ENCODE measurements around the gene TECTA.
"Not testable (repeated sequence)": the region's sequence is repeated elsewhere in the genome, so short reads cannot be mapped to it uniquely, and the experiment has no call there.

Gene TECTA

DNA sequence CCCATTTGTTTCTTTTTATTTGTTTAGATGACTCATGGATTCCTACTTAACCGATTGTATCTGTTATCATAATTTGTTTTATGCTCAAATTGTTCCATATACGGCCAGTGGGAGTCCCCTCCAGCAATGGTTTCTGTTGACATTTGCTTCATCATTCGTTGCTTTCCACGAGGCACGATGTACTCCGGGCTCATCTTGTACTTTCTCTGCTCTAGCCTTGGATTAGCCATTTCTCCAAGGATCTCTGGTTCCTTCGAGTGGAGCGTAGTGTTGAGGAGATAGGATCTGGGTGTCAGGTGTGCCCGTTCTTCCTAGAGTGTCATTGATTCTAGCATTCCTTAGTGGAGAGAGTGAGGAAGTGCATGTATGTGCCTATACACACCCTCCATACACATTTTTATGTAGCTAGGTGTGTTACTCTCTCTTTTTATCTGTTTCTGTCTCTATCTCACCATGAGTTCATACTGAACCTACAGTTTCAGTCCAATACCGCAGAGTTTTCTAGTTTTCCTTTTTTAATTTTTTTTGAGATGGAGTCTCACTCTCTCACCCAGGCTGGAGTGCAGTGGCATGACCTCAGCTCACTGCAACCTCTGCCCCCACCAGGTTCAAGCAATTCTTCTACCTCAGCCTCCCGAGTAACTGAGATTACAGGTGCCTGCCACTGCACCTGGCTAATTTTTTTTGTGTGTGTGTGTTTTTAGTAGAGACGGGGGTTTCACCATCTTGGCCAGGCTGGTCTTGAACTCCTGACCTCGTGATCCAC is 31.4 kb downstream of the TECTA start:
- DNase-seq, result no peak

DNA sequence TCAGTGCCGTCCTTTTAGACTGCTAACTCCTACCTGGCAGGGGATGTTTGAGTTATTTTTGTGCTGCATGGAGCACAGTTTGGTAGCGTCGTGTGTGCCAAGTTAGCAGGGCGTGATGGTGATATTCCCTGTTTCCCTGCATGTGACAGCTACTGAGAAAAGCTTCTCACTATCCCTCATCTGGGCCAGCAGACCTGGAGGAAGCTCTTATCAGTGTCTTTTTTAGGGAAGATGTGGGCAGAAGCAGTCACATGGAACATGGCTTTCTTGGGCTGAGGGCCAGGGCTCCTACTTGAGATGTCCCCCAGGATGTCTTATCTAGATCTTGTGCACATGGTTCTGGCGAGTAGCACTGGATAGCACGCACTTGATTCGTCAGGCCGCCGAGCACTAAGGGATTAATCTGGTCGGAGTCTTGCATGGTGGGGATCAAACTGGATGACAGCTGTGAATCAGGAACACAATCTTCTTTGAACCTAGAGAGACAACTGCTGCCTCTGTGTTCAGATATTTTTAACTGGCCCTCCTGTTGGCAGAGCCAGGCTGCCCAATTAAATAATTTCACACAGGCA is 33.8 kb downstream of the TECTA start:
- DNase-seq, result no peak

DNA sequence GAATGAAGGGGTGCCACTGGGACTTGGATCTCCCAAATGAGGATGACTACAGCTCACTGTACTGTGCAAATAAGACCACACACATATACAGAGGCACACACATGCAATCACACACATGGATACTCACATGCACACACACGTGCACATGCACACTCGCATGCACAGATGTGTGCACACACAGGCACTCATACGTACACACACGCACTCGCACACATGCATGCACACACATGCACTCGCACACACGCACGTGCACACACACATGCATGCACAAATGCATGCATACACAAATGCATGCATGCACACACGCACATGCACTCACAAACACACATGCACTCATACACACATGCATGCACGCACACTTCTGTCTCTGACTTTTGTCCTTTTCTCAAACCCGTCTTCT is 36.0 kb downstream of the TECTA start:
- no peak for DNase-seq

DNA sequence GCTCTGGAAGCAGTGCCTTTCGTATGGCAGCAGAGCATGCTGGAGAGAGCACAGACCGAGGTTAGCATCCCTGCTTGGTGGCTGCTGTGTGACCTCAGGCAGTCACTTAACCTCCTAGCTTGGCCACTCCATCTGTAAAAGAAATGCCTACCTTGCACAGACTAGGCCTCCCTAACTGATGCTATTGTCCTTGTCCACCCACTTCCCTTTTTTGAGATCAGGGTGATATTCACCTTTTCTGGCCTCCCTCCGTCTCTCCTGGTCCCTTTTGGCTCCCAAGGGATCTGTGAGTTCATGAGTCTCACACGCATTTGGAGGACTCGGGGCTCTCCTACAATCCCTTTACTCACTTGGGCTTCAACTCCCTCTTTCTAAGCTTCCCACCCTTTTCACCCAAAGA is 37.2 kb downstream of the TECTA start:
- no peak for DNase-seq

DNA sequence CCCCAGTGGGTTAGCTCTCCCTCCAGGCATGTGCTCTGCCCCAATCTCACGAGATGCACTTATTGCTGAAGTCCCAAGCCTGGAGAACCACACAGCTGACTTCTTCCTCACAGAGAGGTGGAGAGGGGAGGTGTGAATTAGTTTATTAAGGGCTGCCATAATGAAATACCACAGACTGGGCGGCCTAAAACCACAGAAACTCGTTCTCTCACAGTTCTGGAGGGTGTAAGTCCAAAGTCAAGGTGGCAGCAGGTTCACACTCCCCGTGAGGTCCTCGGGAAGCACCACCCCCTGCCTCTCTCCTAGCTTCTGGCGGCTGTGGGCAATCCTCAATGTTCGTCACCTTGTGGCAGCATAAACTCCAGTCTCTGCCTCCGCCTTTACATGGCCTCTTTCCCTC is 39.3 kb downstream of the TECTA start:
- DNase-seq, result no peak

DNA sequence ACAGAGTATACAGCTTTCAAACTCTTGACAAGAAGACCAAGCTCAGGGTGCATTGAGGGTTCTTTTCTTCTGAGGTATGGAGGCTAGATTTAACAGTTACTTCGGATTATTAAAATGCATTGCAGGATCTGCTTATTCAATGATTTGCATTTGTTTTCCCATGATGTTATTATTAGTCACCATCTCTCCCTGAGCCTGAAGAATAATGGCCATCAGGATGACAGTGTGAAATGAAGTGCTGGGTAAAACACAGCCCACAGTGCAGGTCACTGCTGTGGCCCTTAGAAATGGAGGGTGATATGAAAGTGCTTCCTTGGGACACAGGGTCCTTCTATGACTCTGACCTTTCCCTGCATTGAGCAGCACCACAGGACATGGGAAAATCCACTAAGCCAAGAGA is 40.0 kb downstream of the TECTA start:
- DNase-seq, result no peak

DNA sequence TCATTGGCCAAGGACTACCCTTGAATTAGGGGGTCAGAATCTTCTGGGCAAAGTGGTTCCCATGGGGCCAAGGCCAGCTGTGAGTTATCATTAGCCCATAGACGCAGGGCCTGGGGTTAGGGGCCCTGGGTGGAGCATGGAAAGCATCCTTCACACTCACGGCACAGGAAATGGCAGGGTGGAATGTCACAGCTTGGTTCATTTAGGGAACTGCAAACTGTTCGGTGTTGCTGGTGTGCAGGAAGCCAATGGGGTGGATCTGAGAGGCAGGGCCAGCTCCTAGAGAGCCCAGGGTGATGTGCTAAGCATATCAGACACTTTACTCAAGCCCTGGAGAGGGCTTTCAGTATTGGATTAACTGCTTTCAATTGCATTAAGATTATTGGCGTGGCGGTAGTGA is 42.9 kb downstream of the TECTA start:
- no peak for DNase-seq

DNA sequence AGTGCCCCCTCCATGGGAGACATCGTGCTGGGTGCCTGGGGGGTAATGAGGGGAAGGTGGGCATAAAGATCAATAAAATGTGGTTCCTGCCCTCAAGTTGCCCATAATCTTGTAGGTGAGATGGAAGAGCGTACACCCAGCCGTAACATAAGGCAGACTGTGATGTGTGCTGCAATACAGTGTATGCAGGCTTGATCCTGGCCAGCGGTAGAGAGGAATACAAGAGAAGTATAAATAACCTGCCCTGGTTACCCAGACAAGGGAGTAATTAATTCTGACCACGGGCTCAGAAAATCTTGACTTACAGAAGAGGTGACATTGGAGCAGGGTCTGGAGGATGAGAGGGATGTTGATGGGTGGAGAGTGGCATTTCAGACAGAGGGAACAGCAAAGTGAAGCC is 43.7 kb downstream of the TECTA start:
- no peak for DNase-seq

DNA sequence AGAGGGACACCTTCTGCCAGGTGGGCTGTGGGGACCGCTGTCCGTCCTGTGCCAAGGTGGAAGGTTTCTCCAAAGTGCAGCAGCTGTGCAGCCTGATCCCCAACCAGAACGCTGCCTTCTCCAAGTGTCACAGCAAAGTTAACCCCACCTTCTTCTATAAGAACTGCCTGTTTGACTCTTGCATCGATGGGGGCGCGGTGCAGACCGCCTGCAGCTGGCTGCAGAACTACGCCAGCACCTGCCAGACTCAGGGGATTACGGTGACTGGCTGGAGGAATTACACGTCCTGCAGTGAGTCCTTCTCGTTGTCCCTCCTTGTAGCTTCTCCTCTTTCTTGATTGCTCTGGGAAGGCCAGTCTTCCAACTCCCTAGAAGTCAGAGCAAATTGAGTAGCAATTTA is 44.8 kb downstream of the TECTA start:
- DNase-seq, result no peak

DNA sequence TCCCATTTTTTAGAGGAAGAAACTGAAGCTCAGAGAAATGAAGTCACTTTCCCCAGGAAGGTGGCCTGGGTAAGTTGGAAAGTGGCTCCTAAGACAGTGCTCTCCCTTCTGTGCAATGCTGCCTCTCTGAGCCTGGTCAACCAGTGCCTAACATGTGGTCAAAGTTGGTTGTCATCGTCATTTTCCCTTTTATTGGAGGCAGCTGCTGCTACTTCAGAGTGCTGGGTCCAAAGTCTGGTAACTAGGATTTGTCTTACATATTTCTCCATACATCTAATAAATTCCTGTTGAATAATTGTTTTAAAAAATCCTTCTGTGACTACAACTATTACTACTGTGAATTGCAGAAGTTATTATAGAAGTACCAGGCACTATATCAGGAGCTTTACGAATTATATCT is 48.1 kb downstream of the TECTA start:
- DNase-seq, result no peak

DNA sequence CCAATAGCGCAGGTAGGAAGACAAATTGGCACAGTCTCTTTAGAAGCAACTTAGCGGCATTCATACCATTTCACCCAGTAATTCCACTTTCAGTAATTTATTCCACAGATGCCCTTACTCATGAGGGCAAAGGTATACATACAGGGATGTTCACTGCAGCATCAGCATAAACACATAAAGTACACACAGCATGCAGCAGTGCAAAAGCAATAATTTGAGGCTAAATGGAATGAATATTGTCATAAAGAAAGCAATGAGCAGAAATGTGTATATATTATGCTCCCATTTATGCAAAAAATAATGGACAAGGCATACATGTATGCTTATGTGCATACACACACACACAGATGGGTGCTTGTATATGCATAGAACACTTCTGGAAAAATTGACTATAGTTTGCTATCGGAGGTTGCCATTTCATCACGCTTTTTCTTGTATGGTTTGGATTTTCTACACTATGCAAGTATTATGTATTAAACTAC is 50.2 kb downstream of the TECTA start:
- DNase-seq, result no peak

DNA sequence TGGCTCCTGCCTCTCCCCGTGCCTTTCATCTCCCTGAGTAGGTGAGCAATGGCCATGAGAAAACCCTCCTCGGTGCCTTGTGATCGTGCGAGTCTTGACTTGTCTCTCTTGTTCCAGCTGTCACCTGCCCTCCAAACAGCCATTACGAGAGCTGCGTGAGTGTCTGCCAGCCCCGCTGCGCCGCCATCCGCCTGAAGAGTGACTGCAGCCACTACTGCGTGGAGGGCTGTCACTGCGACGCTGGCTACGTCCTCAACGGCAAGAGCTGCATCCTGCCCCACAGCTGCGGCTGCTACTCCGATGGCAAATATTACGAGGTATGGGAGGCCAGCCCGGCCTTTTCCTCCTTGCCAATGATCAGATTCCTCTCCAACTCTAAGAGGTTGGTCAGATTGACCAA is 51.7 kb downstream of the TECTA start:
- no peak for DNase-seq

DNA sequence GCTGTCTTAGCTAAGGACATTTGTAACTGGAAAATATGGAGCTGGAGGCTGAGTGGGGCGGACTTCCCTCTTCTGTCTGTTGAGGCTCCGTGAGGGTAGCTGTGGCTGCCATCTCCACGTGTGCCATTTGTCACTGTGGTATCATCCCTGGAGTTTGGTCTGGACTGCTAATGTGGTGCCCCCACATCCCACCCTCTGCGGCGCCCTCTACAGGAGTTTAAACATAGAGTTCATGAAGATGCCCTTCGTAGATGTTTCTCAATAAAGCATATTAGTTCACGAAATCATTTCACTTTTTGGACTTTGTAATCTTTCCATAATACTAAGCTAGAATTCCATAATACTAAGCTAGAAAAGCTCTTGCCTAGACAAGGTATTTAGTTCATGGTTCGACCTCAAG is 52.4 kb downstream of the TECTA start:
- no peak for DNase-seq

DNA sequence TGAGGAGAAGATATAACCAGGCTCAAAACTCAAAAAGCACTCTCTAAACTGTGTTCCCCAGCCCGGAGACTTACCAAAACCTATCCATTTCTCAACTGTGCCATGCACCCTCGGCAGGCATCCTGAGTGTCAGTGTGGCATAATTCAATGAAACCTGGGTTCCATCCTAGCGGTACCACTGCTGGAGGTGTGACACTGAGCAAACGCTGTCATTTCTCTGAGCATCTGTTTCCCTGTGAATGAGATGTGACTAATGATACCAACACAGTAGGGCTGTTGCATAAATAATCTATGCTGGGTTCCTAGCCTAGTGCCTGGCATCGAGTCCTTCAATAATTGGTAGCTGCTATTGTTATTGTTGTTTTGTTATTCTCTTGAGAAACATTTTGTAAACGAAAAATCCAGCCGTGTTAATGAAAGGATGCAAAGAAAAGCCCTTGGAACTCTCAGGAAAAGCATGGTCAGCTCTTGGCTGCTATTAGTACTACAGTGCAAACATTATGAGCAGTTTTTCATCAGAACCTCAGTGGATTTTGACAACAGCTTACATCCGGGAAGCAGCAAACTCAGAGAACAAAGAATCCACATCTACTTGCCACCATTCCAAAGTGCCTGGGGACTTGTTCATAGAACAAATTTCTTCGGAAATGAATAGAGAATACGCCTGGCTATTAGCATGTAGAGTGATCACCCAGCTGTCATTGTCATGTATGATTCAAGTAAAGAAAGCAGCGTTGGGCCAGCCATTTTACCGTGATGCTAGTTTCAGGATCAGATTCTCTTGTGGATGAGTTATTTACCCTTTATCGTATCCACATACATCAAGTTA is 53.7 kb downstream of the TECTA start:
- DNase-seq, result no peak

DNA sequence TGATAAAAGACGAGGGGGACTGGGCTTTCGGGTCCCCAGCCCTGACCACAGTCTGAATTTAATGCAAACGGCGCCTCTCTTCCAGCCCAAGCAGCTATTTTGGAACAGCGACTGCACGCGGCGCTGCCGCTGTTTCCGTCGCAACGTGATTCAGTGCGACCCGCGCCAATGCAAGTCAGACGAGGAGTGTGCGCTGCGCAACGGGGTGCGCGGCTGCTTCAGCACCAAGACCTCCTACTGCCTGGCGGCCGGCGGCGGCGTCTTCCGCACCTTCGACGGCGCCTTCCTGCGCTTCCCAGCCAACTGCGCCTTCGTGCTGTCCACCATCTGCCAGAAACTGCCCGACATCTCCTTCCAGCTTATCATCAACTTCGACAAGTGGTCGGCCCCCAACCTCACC is 56.7 kb downstream of the TECTA start:
- no peak for DNase-seq

DNA sequence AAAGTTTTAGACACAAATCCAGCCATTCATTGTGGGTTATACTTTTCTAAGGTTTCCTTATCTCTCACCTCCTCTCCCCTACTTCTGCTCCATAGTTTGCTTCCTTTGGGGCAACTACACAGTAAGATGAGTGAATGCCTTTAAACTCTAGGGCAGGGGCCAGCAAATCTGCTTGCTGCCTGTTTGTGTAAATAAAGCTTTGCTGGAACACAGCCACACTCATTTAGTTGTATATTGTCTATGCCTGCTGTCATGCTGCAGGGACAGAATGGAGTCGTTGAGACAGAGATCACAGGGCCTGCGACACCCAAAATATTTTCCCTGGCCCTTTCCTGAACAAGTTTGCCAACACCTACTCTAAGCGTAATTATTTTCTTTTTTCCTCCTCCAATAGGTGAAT is 58.7 kb downstream of the TECTA start:
- DNase-seq, result no peak

DNA sequence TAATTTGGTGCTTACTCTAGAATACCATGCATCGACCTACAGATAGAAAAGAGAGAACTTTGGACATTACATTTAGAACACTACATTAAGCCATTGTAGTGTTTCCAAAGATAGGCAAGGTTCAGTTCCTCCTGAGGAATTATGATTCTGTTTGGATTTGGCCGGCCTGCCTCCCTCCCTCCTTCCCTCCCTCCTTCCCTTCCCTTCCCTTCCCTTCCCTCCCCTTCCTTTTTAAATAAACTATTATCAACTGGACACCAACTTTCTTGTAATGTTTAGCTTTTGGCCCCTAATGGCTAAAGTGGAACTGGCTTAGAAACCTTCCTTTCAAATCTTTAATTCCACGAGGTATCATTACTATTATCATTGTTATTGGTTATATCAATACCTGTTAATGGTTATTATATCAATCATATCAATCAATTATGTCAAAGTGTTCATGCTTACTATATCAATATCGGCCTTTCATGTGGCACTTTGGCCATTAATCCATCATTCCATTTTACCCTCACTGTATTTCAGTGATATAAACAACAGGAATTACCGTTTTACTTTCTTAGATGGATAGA is 60.4 kb downstream of the TECTA start:
- no peak for DNase-seq

DNA sequence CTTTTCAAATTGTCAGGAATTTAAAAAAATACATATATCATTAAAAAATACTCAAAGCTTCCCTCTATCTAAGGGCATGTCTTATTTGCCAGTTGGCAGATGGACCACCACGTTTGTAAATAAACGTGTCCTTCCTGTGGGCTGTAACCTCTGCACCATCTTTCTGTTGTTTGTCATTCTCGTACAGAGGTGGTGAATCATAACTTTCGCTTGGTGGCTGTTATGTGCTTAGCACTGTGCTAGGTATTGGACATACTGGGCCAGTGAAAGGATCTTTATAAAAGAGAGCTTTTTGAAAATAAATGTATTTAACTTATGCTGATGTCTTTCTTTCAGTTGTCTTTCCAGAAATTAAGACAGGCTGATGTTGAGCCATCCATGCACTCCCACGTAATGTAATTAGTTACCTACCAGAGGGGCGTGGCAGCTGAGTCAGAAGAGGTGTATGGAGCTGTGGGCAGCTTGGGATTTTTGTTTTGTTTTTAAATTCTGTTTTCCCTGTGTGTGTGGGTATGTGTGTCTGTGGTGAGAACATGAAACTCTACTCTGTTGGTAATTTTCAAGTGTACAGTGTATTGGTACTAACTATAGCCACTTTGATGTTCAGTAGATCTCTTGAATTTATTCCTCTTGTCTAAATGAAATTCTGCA is 62.7 kb downstream of the TECTA start:
- no peak for DNase-seq

DNA sequence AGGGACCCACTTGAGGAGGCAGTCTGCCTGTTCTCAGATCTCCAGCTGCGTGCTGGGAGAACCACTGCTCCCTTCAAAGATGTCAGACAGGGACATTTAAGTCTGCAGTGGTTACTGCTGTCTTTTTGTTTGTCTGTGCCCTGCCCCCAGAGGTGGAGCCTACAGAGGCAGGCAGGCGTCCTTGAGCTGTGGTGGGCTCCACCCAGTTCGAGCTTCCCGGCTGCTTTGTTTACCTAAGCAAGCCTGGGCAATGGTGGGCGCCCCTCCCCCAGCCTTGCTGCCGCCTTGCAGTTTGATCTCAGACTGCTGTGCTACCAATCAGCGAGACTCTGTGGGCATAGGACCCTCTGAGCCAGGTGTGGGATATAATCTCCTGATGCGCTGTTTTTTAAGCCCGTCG is 76.6 kb downstream of the TECTA start:
- not testable (repeated sequence) for DNase-seq

DNA sequence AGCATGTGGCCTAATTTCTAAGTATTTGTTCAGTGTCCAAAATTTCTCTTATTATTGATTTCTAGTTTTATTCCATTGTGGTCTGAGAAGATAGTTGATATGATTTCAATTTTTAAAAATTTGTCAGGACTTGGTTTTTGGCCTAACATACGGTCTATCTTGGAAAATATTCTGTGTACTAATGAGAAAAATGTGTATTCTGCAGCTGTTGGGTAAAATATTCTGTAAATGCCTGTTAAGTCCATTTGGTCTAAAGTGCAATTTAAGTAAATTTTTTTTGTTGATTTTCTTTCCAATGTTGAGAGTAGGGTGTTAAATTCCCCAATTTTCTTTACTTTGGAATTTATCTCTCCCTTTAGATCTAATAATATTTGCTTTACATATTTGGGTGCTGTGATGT is 78.3 kb downstream of the TECTA start:
- DNase-seq, result no peak

DNA sequence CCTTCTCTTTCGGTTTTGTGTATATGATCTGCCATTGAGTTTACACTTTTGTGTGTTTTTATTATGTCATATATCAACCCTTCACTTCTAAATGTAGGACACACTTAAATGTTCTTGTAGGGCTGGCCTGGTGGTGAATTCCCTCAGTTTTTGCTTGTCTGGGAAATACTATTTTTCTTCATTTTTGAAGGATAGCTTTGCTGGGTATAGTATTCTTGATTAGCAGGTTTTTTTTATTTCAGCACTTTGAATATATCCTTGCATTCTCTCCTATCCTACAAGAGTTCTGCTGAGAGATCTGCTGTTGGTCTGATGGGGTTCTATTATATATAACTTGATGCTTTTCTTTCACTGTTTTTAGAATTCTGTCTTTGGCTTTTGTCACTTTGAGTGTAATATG is 79.1 kb downstream of the TECTA start:
- DNase-seq, result no peak

DNA sequence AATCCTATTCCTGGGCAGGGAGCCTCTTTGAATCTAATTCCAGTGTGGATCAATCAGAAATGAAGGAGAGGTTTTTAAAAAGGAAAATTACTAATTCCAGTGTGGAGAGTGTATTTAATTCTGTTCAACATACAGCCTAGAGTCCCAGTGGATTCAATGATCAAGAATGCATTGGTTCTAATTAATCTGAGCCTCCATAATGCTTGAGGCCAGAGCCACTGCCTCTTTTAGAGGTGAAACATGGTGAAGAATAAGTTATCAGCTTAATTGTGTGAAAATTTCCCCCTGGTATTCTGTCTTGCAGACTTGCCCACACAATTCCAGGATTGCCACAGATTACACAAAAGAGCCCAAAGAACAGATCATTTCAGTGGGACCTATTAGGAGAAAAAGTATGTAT is 87.7 kb downstream of the TECTA start:
- DNase-seq, result no peak

DNA sequence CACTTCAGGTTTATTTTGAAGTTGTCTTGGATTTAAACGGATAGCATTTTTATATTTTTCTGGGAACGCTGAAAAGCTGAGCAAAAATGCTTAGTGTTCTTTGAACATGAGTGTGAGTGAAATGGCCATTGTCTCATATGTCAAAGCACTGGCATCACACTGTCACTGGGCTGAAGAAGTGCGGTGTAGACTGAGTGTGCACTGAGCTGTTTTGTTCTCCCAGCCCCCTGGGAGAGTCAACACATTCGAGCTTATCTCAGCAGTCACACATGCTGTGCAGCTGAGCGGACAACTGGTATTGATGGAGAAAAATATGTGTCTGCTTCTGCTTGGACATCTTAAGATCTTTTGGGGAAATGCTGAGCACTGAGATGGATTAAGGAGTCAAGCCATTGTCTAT is 90.8 kb downstream of the TECTA start:
- peak; percentile 34 for DNase-seq
